ENCODE data around the gene RRP1. TPM values are rescaled to one million over a fixed set of nuclear protein-coding genes. Genes with fewer than 3 reads are reported as not detected.

The RRP1 gene
- total RNA-seq, 2 donors from 2014 or later = 21.3 to 34.3 TPM

DNA sequence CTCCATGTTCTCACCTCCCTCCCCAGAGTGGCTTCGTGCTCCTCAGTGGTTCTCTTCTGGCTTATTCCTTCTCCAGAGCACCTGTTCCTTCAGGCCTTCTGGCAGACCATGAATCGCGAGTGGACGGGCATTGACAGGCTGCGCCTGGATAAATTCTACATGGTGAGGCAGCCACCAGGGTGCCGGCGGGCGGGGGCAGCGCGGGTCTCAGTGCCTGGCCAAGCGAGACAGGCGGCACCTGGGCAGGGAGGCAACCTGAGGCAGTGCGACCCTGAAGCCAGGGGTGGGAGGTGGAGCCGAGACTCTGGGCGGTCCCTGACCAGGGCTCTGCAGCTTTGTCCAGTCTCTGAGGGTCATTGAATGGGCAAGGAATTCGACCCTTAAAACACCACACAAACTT, 3.9 kb downstream of the RRP1 start:
- Histone ChIP-seq H3K4me1 (ENCODE audit: control insufficient read depth in 1 of 2, low read depth in 2 of 2) (peaks cover 10 to 11% of the 10 kb centered on the region in 2 donors), H3K4me3 (no peak overlapping the region), H3K9me3 (no peaks in the 10 kb centered on the region), H3K36me3 (peaks cover 36% of the 10 kb centered on the region), H3K27me3 (replicated peaks; ENCODE audit: insufficient read depth) (no peaks in the 10 kb centered on the region), H3K27ac (no peak overlapping the region)
- ATAC-seq (ENCODE audit: insufficient number of reproducible peaks, low FRiP score, low read depth) (no peak), DNase-seq (ENCODE audit: low spot score) (no peak)
- TF ChIP-seq, protein P1, sequence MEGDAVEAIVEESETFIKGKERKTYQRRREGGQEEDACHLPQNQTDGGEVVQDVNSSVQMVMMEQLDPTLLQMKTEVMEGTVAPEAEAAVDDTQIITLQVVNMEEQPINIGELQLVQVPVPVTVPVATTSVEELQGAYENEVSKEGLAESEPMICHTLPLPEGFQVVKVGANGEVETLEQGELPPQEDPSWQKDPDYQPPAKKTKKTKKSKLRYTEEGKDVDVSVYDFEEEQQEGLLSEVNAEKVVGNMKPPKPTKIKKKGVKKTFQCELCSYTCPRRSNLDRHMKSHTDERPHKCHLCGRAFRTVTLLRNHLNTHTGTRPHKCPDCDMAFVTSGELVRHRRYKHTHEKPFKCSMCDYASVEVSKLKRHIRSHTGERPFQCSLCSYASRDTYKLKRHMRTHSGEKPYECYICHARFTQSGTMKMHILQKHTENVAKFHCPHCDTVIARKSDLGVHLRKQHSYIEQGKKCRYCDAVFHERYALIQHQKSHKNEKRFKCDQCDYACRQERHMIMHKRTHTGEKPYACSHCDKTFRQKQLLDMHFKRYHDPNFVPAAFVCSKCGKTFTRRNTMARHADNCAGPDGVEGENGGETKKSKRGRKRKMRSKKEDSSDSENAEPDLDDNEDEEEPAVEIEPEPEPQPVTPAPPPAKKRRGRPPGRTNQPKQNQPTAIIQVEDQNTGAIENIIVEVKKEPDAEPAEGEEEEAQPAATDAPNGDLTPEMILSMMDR (IDR thresholded peaks at IDR 0.05) = no peak

DNA sequence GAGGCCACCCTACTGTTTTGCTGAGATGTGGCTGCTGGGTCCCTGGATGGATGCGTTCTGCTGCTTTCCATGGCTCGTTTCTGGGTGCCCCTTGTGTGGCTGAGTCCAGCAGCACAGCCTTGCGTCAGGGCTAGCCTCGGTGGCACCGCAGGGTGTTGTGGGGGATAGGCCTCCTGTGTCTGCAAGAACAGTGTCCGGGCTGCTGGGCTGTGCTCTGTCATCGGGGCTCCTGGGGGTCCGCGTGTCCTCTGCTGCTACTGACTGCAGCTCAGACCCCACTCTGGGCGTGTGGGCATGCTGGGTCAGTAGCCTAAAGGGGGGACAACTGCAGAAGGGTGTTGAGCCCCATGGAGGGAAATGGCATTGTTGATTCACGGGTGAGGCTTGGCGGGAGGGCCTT, 4.9 kb downstream of the RRP1 start:
- Histone ChIP-seq H3K27ac (no peak overlapping the region), H3K4me1 (ENCODE audit: control insufficient read depth in 1 of 2, low read depth in 2 of 2) (peaks cover 10 to 11% of the 10 kb centered on the region in 2 donors), H3K9me3 (no peaks in the 10 kb centered on the region), H3K4me3 (no peak overlapping the region), H3K36me3 (peaks cover 40% of the 10 kb centered on the region), H3K27me3 (replicated peaks; ENCODE audit: insufficient read depth) (no peaks in the 10 kb centered on the region)
- ATAC-seq (ENCODE audit: insufficient number of reproducible peaks, low FRiP score, low read depth) = no peak
- TF ChIP-seq, protein P1 (IDR thresholded peaks at IDR 0.05) = no peak
- no peak for DNase-seq (ENCODE audit: low spot score)

DNA sequence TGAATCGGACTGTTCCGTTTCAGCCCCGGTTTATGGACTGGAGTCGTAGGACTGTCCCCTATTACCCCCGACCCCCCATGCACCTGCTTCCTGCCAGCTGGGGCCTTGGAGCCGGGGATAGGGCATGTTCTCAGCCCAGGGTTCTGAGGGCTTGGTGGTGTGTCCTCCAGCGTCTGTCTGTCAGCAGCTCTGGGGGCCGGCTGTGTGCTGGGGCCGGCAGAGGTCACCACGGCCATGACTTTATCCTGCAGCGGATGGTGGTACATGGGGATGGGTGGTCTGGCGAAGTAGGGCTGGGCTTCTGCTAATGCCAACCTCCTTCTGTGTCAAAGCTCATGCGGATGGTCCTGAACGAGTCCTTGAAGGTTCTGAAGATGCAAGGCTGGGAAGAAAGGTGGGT, 5.5 kb downstream of the RRP1 start:
- no peaks in the 10 kb centered on the region for H3K9me3 ChIP-seq
- no peaks in the 10 kb centered on the region for H3K27me3 ChIP-seq (replicated peaks; ENCODE audit: insufficient read depth)
- H3K4me1 ChIP-seq (ENCODE audit: control insufficient read depth in 1 of 2, low read depth in 2 of 2) = peaks cover 10 to 11% of the 10 kb centered on the region in 2 donors
- H3K27ac ChIP-seq = no peak overlapping the region
- no peak for ATAC-seq (ENCODE audit: insufficient number of reproducible peaks, low FRiP score, low read depth)
- H3K36me3 ChIP-seq = peaks cover 40% of the 10 kb centered on the region
- TF ChIP-seq, protein P1 (IDR thresholded peaks at IDR 0.05) = no peak
- no peak overlapping the region for H3K4me3 ChIP-seq
- DNase-seq (ENCODE audit: low spot score) = no peak

DNA sequence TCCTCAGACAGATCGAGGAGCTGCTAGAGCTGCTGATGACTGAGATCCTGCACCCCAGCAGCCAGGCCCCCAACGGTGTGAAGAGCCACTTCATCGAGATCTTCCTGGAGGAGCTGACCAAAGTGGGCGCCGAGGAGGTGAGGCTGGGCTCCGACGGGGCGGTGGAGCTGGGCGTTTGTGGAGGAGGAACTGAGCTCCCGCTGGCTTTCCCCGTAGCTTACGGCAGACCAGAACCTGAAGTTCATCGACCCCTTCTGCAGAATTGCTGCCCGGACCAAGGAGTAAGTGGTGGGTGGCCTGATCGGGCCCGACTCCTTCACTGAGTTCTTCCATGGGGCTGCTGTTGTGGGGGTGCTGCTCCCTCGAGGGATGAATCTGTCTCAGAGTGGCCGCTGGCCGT, 8.0 kb downstream of the RRP1 start:
- H3K4me1 ChIP-seq (ENCODE audit: control insufficient read depth in 1 of 2, low read depth in 2 of 2) = no peaks in the 10 kb centered on the region
- H3K27me3 ChIP-seq (replicated peaks; ENCODE audit: insufficient read depth) = no peaks in the 10 kb centered on the region
- H3K27ac ChIP-seq = no peak overlapping the region
- no peak for DNase-seq (ENCODE audit: low spot score)
- H3K36me3 ChIP-seq = peaks cover 47% of the 10 kb centered on the region
- no peak for ATAC-seq (ENCODE audit: insufficient number of reproducible peaks, low FRiP score, low read depth)
- no peaks in the 10 kb centered on the region for H3K9me3 ChIP-seq
- TF ChIP-seq, protein P1 (IDR thresholded peaks at IDR 0.05) = no peak
- no peak overlapping the region for H3K4me3 ChIP-seq

DNA sequence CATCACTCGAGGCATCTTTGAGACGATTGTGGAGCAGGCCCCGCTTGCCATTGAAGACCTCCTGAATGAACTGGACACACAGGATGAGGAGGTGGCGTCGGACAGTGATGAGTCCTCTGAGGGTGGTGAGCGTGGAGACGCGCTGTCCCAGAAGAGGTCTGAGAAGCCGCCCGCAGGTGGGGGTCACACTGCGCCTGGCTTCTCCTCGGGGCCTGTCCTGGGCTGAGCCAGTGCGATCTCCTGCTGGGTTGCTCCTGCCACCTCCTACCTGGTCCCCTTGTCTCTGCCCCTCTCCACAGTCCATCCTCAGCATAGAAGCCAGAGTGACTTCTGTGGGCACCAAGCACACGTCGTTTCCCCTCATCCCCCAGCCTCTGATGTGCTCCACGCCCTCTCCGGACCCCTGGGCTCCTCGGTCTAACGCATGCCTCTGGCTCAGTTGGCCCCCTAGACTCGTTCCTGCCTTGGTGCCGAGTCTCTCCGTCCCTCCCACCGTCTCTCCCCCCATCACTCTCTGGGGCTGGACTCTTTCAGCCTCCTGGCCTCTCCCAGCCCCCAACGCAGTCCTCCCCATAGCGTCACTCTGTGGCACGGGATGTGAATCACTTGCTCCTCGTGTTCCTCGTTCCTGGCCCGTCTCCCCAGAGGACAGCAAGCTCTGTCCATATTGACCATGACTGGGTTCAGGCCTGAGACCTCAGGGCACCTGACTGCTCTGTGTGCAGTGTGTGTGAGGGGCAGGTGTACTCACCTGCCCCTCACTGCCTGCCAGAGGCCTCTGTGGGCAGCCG, 8.7 kb downstream of the RRP1 start:
- no peak for ATAC-seq (ENCODE audit: insufficient number of reproducible peaks, low FRiP score, low read depth)
- Histone ChIP-seq H3K27me3 (replicated peaks; ENCODE audit: insufficient read depth) (no peaks in the 10 kb centered on the region), H3K4me3 (no peak overlapping the region), H3K9me3 (no peaks in the 10 kb centered on the region), H3K4me1 (ENCODE audit: control insufficient read depth in 1 of 2, low read depth in 2 of 2) (no peaks in the 10 kb centered on the region), H3K36me3 (peaks cover 52% of the 10 kb centered on the region), H3K27ac (no peak overlapping the region)
- TF ChIP-seq, protein P1 (IDR thresholded peaks at IDR 0.05) = no peak
- no peak for DNase-seq (ENCODE audit: low spot score)
